HG03460 (cell line): ENCODE measurements around the gene SORCS1.

Source experiments
- ATAC-seq: cut with Tn5 transposase; IDR thresholded peaks from one replicate; pipeline ENCODE4 v1.9.1; 2021; ENCODE audit not compliant: unreplicated experiment

The SORCS1 gene

DNA sequence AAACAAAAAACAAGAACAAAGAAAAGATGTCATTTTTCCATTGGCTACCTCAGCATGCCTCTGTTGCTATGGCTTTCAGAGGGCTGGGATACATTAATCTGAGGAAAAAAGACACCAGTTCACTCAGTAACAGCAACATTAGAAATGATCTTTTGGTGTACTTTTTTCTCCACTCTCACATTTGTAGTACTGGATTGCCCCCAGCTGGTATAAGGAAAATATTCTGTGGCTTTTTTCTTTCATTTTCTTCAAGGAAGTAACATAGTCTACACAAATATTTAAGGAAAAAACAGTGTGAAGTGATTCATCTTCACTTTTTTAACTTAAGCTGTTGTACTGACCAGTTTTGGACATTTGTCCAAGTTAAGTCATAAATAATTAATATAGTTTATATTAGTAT is 482.3 kb downstream of the SORCS1 start:
- ATAC-seq = no peak

DNA sequence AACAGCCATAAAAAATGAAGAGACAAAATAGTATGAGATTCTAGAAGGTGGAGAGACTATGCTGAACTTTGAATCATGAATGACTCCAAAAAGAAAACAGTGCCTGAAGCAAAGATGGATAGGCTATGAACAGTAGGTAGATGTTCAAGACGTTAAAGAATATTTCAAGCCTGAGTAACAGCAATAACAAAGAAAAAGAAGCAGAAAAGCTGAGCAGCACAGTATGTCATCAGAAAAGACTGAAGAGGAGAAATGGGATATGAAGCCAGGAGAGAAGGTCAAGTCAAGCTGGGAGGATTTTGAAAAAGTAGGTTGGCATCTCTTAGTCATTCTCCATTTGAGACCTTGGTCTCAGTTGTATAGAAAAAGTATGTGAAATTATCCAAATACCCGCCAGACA is 484.4 kb downstream of the SORCS1 start:
- ATAC-seq = no peak

DNA sequence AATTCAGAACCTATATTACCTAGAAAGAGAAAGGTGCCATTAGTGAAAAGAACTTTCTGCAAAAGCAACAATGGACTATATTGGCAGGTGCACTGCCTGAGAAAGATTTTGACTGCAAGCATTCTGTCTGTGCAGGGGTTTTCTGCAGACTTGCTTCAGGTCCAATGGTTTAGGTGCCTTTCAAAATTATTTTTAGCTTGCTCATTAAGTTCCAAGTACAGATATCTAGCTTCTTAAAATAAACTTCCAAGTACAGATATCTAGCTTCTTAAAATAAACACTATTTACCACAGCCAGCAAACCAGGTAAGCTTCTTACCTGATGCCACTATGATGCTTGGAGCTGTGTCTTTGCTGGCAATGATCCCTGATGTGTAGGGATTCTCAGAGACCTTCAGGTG is 485.2 kb downstream of the SORCS1 start:
- ATAC-seq = no peak

DNA sequence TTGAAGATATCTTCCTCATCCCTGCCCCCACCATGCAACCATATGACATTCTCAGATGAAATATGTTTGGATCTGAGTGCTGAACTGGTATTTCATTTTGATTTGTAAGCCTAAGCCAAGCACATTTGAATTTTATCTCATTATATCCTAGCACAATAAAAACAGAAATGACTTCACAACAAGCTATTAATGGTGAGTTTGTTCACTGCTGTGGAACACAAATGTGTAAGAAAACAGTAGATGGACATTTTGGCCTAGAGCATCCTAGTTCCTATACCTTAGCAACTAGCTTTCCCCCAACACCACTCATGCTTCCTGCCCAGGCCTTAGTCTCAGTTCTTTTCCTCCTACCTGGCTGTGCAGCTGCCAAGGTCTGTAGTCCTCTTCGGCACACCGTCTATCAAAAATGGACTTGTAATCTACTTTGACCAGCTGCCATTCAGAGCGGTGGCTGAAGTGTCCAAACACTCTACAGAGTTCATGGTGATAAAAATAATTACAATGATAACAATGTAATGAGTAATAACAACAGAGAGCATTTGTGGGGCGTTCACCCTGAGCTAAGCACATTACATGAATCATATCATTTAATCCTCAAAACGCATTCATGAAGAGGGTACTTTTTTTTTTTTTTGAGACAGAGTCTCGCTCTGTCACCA is 491.9 kb downstream of the SORCS1 start:
- no peak for ATAC-seq

DNA sequence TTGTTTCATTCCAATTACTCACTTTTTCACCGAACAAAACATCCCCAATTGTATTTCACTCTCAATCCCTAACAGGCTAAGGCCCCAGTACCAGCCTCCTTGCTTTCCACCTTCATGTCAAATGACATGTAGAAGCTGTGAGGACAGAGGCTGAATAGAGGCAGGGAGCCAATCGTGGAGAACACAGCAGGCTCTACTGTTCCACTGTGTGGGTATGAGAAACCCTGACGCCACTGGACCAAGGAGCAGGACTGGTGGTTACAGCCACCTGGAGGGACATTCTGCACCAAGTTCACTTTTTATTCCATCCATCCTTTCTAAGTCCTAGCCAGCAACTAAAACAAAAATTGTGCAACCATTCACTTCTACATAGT is 502.8 kb downstream of the SORCS1 start:
- ATAC-seq = no peak

DNA sequence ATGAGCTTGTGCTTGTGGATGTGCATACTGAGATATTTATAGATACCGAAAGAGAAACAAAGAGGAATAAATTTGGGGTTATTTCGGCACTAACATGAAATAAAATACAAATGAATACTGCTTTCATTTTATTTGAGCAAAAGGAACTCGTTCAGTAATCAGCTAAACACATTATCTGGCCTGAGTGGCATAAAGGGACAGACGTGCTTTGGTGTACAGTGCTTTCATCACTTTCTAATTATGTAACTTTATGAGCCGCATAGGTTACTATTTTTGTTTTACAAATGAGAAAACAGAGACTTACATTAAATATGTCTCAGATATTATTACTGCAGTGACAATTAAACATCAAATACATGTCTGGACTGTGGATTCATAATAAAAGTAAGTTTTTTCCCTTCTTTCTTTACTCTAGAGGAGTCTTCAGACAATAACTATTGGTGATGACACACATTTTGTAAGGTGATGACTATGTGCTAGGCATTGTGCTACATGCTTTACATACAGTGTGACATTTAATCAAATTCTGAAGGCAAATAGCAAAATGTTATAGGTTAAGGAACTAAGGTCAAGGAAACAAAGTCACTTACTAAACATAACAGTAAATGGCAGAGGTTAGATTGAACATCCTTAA is 503.3 kb downstream of the SORCS1 start:
- ATAC-seq = no peak

DNA sequence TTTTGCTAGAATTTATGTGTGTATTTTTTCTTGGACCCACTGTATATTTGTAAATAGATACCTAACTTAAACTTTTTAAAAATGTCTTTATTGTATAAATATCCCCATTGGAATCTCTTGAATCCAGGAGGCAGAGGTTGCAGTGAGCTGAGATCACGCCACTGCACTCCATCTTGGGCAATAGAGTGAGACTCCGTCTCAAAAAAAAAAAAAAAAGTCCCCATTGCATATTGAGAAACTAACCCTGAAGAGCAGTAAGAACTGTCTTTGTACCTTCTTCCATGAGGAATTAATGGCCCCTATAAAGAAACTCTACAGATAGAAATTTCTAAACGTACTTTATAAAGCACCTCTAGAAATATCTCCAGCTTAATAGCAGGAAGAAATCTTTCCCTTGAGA is 504.0 kb downstream of the SORCS1 start:
- ATAC-seq = no peak

DNA sequence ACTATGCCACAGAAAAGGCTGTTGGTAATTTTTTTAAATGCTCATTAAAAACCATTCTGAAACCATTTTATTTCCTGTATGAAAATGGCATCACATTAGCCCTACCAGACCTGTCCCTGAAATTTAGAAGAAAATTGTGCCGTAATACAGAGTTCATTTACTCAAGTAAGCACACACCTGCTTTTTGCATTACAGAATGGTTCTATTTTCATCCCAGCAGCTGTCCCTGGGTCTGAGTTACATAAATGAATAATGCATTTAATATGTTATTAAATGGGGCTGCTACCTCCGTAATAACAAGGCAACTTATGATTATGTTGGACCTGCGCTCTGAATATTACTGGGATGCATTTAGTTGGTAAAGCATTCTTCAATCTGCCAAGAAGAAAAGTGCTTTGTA is 508.9 kb downstream of the SORCS1 start:
- ATAC-seq = no peak

GRCh38 chr10:106655165-106655564 is 509.3 kb downstream of the SORCS1 start:
- no peak for ATAC-seq

DNA sequence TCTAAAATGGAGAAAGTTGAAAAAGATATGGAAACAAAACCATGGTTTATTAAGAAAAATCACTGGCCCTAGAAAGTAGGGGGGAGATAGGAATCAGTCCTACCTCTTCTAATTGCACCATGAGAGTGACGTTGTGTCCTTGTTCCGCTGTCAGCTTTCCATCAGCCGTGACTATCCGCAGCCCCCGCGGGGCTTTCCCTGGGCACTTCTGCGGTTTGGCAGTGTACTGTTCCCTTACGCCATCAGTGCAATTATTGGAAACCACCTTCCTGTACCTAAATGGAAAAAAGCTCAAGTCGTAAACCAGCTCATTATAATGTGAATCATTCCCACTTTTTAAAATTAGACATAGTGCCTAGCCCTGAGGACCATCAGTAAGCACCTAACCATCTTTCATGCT is 512.2 kb downstream of the SORCS1 start:
- ATAC-seq = no peak

DNA sequence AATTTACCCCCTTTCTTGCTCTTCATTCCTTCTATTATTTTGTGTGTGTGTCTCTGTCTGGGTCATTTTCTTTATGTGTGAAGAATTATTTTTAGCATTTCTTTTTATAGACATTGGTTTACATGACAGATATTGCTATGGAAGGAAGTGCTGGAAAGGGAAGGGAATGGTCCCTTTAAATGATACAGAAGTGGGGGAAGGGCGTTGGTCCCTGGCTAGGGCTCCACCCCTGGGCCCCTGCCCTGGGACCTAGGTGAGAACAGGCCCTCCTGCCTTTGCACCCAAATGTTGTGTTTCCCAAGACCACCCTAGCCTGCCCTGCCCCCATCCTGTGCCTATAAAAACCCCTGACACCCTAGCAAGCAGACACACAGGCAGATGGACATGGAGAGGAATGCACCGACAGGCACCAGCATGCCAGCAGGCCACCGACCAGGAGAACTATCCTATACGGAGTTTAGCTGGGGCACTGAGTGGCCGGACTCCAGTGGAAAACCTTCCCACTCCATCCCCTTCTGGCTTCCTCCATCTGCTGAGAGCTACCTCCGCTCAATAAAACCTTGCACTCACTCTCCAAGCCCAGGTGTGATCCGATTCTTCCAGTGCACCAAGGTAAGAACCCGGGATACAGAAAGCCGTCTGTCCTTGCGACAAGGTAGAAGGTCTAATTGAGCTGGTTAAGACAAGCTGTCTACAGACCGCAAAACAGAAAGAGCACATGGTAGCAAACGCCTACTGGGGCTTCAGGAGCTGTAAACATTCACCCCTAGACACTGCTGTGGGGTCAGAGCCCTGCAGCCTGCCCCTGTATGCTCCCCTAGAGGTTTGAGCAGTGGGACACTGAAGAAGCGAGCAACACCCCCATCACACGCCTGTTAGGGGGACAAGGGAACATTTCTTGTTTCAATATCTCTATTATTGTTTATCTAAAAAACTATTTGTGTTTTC is 515.7 kb downstream of the SORCS1 start:
- no peak for ATAC-seq

DNA sequence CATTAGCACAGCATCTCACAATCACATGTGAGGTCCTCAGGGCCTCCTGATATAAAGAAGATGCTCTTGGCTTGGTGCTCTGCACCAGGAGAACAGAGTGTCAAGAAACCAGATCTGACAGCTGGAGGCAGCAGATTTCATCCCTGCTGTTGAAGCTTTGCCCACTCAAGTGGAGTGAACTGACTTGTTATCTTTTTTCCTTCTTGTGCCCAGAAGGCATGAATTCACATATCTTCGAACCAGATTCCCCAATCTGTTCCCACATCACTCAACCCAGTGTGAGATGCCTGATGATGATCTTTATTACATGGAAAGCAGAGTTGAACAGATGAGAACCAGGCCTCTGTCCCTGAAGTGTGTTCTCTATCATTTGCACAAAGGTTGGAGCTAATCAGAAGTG is 521.0 kb downstream of the SORCS1 start:
- no peak for ATAC-seq

DNA sequence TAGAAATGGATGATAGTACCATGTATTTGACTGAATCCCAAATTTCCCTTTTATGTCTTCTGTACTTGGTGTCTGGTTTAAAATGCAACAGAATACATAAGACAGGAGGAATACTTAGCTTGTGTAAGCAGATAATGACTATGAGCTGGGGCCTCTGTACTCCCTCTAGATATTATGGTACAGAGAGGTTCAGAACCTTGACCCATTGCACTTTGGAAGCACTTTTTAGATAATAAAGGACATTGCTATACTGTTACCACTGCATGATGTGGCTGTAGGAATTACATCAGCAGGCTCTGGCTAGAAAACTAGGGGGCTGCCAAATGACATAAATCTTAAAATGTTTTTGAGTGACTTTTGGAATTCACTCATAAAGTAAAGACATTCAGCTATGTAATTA is 526.6 kb downstream of the SORCS1 start:
- no peak for ATAC-seq

DNA sequence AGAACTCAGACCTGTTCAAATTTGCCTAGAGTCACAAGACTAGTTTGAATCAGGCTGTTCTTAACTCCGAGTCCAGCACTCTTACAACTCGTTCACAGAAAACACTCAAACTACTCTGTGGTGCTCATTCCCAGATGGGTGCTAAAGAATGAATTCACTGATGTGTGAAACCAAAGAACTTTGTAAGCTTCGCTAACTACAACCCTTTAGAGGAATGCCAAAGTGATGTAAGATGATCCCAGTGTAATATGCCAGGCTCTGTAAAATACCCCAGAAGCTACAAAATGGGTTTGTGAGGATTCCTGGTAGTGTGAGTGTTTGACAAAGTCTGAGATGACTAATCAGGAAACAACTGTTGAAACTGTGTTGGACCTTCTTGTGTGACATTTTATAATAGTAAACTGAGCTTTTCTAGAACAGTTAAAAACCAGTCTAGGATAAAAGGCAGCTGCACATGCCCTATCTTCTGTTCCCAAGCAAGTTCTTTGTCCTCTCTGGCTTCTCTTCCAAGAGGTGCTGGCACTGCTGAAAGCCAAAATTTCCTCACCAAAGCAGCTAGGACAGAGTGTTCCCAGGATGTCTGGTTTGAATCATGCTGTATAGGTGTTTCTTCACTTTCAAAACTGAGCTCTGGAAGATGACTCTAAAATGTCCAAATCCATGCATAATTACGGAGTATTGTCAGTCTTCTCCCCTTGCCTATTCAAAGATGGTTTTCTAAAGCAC is 527.6 kb downstream of the SORCS1 start:
- ATAC-seq = no peak

DNA sequence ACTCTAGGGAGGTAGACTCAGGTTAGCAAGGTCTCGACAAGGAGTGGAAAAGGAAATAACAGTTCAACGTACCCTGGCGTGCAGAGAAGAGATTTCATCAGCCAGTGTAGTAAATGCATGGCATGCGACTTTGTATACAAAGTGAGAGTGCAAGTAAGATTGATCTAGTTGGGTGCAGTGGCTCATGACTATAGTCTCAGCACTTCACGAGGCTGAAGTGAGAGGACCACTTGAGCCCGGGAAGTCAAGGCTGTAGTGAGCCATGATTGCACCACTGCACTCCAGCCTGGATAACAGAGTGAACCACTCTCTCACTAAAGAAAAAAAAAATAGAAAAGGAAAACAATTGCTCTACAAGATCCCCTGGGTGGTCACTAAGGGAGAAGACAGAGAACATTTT is 528.6 kb downstream of the SORCS1 start:
- no peak for ATAC-seq

DNA sequence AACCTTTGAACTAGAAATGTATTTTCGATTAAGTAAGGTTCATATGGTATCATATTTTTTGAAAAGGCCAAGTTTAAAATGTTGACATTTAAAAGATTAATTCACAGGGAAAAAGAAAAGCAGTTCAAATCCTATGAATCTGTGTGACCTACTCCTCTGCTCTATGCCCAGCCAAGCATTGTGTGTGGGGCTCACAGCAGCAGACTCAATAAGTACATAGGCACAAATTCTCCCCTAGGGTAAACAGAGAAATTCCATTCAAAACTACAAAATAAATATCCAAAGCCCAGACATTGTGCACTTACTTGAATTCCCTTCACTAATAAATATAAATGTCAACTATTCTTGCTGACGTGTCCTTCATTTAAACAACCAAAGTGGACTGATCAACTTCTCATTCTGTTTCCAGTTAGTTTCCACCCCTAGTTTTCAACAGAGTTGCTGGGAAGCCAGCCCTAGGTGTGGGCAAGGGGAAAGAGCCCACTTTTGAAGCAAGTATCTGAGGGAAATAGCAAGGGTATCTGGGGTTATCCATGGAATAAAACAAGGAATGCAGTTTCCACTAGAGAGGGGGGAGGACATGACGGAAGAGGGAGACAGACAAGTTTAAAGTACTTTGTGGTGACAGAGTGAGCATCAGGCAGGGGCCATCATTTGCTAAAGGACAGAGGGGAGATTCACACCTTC is 533.3 kb downstream of the SORCS1 start:
- ATAC-seq = no peak

- no peak for ATAC-seq
These were observed 538.1 kb downstream of the SORCS1 start for GRCh38 chr10:106626371-106626770.

DNA sequence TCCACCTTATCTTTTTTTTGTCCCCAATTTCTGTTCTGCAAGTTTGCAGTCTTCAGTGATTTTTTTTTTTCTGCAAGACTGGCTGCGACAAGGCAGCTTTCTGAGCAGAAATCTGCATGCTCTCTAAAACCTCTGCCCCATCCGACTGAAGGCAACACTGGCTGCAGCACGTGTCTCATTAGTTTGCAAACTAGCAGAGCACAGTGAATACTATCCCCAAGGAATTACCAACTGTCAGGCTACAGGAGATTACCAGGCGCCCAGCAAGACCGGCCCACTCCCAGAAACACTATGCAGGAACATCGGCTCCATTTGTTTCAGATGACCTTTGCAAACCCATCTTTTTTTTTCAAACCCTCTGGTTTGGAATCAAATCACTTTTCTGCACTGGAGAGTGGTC is 538.8 kb downstream of the SORCS1 start:
- no peak for ATAC-seq

DNA sequence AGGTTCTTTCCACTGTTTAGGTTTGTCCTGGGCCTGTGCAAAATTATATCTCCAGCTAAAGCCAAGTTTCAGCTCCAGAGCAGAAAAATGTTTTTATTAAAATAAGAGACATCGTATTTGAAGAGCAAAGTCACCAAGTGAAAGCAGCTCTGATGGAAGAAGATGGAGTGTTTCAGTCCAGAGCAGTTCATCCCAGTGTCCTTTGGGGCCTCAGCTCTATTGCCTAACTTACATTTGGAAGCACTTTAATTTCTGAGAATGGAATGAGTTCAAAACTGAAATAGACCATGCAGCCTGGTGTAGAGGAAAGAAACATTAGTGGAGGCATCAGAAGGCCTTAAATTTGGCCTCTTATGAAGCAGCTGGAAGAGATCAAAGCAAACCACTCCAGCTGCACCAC is 545.2 kb downstream of the SORCS1 start:
- ATAC-seq = no peak

DNA sequence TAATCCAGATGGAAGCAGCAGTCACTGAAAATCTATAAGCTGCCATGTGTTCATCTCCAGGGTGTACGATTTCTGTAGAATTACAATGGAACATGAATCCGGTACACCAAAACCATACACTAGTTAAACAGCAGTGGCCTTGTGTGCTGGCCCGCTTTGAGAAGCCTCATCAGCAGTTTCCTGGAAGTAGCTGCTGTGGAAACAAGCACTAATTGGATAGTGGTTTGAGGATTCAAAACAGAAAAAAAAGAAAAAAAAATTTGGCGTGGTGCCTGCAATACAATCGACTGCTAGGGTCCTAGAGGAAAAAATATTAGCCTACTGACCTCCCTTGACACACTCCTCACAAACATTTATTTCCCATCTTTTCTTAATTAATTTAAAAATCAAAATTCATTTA is 545.9 kb downstream of the SORCS1 start:
- ATAC-seq = no peak

- no peak for ATAC-seq
These were observed 549.4 kb downstream of the SORCS1 start for GRCh38 chr10:106615081-106615480.
